Activated naive CD4-positive, alpha-beta T cell treated with anti-CD3 and anti-CD28 coated beads, Interleukin-2, amount 10 ng/mL, durations not matched to agents 7 days and 5 days (primary cell): Measurements from ENCODE around the gene SERTAD2.

Experiments
- CTCF ChIA-PET: fragments of 350-600 bp; sonication (Branson Sonifier 250); formaldehyde crosslinking; loops from one replicate; lab custom pipeline; 2021; ENCODE audit warnings: antibody characterized with exemption; lab: Charles Lee
- DNase-seq: peaks from one replicate; pipeline ENCODE4 v3.0.0-alpha.2; 2020
- H3K27ac Mint-ChIP-seq: one replicate; pipeline ENCODE4 v1.8.0; 2021; ENCODE audit warnings: mild to moderate bottlenecking, moderate library complexity, mixed read lengths
- H3K27me3 Mint-ChIP-seq: one replicate; pipeline ENCODE4 v1.8.0; 2021; ENCODE audit warnings: mild to moderate bottlenecking, mixed read lengths
- H3K36me3 Mint-ChIP-seq: one replicate; pipeline ENCODE4 v1.8.0; 2021; ENCODE audit warnings: mixed read lengths
- H3K4me1 Mint-ChIP-seq: one replicate; pipeline ENCODE4 v1.8.0; 2021; ENCODE audit warnings: mixed read lengths
- H3K4me3 Mint-ChIP-seq: one replicate; pipeline ENCODE4 v1.8.0; 2021; ENCODE audit warnings: mild to moderate bottlenecking, moderate library complexity, mixed read lengths
- H3K9me3 Mint-ChIP-seq: one replicate; pipeline ENCODE4 v1.8.0; 2021; ENCODE audit warnings: mixed read lengths

SERTAD2 gene

DNA sequence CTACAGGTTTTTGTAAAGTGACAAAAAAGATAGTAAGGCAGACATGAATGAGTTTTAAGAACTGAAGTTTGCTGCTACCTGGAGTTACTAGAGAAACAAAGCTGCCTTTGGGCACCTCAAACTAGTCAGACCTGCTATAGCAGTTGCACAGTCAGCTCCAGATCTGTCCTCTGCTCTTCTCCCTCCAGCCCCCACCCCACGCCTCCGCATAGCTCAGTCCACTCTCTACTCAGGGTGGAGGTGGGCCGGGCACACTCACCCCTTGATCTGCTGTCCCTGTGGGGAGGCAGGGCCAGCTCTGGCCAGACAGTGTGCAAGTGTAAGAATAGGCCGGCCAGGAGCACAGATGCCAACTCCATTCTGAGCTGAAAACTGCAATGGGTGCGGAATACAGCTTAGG is 4.1 kb downstream of the SERTAD2 start:
- no peaks in the 10 kb centered on the region for H3K36me3 Mint-ChIP-seq
- CTCF ChIA-PET = interaction anchor here (0.7 to 6.6 kb wide), 13 partner anchors 9 to 264 kb away, joined by 3 to 53 read pairs (median 3); no protein-coding TSS in a partner anchor
- H3K27me3 Mint-ChIP-seq = peaks cover 6% of the 10 kb centered on the region
- no peak overlapping the region for H3K4me3 Mint-ChIP-seq
- no peak overlapping the region for H3K27ac Mint-ChIP-seq
- DNase-seq = no peak
- peaks cover 63% of the 10 kb centered on the region for H3K4me1 Mint-ChIP-seq
- H3K9me3 Mint-ChIP-seq = no peaks in the 10 kb centered on the region

DNA sequence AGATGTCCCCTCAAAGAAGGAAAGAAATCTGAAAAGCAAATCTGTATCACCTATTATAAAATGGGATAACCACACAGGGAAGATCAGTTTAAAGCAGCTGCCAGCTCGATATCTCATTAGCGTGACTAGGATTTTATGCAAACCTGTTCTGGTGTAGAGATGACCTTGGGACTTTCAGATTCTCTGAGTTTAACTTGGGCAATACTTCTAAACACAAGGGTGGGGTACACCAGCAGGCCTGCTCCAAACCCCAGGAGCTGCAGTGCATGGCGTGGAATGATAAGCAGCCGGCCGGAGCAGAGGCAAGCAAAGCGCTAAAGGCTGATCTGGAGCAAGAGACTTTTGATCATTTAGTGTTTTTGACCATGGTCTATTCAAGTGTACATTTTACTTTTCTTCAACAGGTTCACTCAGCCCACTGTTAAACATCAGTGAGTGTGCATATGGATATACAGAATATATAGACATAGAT is 4.7 kb downstream of the SERTAD2 start:
- Mint-ChIP-seq H3K27me3 (no peaks in the 10 kb centered on the region), H3K4me3 (no peak overlapping the region), H3K9me3 (no peaks in the 10 kb centered on the region), H3K4me1 (peaks cover 67% of the 10 kb centered on the region), H3K27ac (no peak overlapping the region), H3K36me3 (no peaks in the 10 kb centered on the region)
- no peak for DNase-seq
- CTCF ChIA-PET = interaction anchor here (0.7 to 6.6 kb wide), 10 partner anchors 10 to 264 kb away, joined by 3 to 53 read pairs (median 3); no protein-coding TSS in a partner anchor

DNA sequence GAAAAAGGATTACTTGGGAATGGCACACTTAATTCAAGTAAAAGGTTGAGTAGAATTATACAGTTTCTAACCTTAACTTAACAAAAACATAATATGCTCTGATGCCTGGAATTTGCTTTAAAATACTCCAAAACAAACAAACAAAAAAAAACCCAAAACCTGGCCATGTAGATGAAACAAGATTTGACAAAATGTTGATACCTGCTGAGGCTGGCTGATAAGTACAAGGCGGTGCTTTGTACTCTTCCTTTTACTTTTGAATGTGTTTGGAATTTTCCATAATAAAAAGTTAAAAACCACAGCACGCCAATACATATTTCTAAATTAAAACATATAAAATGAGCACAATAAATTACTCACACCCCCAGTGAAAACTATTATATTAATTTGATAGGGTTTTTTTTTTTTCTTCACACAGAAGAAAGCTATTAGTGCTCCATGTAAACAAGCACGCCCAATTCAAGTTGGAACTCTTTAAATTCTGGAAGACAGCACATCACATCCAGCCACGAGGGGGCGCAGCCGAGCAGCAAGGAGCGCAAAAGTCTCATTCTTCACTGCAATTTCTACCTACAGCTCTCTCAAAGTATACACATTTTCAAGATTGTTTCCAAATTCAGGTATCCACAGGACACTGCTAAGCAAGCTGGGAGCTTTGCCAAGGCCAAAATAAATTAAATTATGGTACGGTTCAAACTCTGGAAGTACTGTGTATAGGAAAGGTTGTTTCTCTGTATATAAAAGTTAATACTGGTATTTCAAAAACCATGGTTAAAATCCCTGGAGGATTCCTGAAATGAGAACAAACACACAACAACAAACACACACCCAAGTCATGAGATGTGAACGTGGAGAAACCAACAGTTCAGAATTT is 7.5 kb downstream of the SERTAD2 start:
- Mint-ChIP-seq H3K27ac (peak overlapping the region; percentile 46), H3K9me3 (no peaks in the 10 kb centered on the region), H3K4me3 (no peak overlapping the region), H3K36me3 (peaks cover 3% of the 10 kb centered on the region), H3K4me1 (peaks cover 77% of the 10 kb centered on the region), H3K27me3 (no peaks in the 10 kb centered on the region)
- peak; percentile 90 for DNase-seq
- CTCF ChIA-PET = interaction anchor here (0.7 to 4.7 kb wide), 38 partner anchors 8 to 221 kb away, joined by 3 to 36 read pairs (median 5); partner anchors contain the start of genes AFTPH and SERTAD2

DNA sequence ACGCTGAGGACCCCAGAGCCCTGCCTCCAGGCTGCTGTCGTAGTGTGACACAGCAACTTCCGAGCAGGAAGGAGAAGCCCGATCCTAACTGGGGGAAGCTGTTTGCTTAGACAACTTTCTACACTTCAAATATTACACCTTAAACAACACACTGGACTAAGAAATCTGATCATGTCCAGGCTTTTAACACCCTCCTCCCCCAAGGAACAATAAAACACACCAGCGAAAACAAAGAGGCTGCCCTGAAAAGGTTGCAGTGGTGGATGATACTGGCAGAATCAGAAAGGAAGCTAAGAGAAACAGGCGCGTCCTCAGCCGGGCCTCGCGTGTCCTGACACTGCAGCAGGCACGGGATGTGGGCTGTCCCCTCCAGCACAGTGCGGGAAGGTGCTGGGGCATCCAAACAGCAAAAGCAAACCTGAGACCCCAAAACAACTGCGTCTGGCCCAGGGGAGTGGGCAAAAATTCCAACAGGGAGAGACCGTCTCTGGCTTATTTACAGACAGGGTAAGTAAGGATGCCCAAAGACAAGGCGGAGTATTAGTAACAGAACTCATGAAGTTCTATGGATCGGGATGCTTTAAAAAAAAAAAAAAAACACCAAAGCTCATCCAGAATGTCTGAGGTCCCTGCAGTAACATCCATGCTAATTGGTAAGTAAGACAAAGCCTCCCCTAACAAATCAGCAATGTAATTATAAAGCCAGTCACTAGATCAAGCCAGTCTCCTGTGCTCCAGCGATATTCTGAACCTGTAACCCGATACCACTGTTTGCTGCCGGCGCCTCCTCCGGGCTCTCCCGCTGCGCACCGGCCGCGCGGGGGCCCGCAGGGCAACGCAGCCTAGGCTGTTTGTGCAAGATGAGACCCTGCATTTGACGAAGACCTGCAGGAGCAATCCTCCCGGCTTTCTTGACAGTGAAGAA is 9.0 kb downstream of the SERTAD2 start:
- DNase-seq = peak; percentile 74
- peak overlapping the region; percentile 92 for H3K27ac Mint-ChIP-seq
- H3K4me3 Mint-ChIP-seq = peak overlapping the region; percentile 77
- H3K4me1 Mint-ChIP-seq = peaks cover 73% of the 10 kb centered on the region
- CTCF ChIA-PET = interaction anchor here (0.6 to 4.7 kb wide), 13 partner anchors 10 to 344 kb away, joined by 3 to 36 read pairs (median 10); partner anchors contain the start of genes AFTPH, SERTAD2 and SLC1A4
- H3K36me3 Mint-ChIP-seq = peaks cover 7% of the 10 kb centered on the region
- H3K9me3 Mint-ChIP-seq = no peaks in the 10 kb centered on the region
- H3K27me3 Mint-ChIP-seq = no peaks in the 10 kb centered on the region

DNA sequence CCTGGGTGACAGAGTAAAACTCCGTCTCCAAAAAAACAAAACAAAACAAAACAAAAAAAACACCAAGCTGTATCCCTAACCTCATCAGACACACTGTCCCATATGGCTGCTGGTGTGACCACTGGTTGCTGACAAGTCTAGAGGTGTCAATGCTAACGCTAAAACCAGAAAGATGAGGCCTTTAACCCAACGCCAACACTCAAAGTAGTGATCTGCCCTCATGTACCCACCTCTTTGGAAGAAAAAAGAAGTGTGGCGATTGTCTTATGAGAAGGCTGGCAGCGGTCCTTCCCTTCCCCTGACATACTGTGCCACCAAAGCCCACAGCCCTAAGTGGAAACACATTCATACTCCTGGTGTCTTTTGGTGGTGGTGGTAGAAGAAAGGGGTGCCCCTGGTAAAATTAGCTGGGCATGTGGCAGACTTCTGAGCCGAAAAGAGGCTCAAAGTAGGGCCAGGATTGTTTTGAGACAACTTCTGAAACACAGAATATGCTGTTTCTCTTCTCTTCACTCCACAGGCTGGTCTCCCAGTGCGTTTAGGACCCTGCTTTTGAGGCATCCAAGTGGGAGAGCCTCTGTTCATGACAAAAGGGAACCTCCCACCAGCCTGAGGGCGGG is 9.8 kb downstream of the SERTAD2 start:
- CTCF ChIA-PET = interaction anchor here (0.6 to 4.7 kb wide), 9 partner anchors 11 to 345 kb away, joined by 3 to 36 read pairs (median 10); partner anchors contain the start of genes AFTPH, SERTAD2 and SLC1A4
- peaks cover 7% of the 10 kb centered on the region for H3K36me3 Mint-ChIP-seq
- no peak for DNase-seq
- peak overlapping the region; percentile 92 for H3K27ac Mint-ChIP-seq
- peak overlapping the region; percentile 77 for H3K4me3 Mint-ChIP-seq
- no peaks in the 10 kb centered on the region for H3K9me3 Mint-ChIP-seq
- no peaks in the 10 kb centered on the region for H3K27me3 Mint-ChIP-seq
- peaks cover 71% of the 10 kb centered on the region for H3K4me1 Mint-ChIP-seq

DNA sequence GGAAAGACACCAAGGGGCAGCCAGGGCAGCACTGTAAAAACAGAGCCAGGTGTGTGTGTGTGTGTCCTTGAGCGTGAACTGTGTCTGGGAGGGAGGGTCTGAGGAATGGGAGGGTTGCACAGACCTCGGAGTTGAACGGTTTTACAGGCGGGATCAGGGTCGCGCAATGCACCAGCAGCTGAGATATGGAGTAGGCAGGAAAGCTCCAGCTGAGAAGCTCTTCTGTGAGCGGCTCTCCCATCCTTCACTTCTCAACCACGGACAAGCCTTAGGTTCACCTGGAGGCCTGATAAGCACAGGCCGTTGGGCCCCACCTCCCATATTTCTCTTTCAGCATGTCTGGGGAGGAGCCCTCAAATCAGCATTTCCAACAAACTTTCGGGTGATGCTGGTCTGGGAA is 12.1 kb downstream of the SERTAD2 start:
- H3K27me3 Mint-ChIP-seq = no peaks in the 10 kb centered on the region
- CTCF ChIA-PET = no interaction called here

DNA sequence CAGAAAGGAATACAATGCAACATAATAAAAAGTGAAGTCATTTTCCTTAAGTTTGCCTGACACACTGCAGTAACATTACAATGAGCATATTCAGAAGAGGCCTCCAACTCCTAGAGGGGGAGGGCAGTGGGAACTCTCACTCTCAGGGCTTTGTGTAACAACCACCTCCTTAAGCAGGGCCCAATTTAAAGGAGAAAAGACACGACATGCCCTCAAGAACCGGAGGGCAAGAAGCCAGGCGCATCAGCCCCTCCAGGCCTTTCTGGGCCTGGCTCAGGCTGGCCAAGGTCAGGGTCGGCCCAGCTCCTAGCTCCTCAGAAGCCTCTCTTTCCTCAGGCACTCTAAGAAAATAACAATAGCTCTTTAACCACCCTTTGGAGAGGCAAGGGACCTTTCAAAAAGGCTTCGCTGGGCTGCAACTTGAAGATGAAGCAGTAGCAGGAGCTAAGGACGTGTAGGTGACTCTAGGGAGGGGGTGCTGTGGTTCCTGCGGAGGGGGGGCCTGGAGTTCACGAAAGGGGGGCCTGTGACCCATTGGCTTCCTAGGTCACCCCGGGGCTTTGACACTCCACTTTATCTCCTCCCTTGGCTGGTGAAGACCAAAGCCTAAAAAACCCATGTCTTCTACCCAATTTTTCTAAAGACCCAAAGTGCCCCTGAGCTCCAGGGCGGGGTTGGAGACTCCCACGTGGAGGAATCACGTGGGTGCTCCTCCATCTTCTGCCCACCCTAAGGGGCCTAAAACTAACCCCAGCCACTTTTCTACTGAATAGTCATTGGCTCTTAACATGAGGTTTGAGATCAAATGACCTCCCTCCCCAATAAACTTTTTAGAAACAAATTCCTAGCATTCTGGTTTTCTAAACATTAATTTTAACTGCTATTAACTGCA is 13.3 kb downstream of the SERTAD2 start:
- no peak for DNase-seq
- Mint-ChIP-seq H3K4me1 (peaks cover 86% of the 10 kb centered on the region), H3K36me3 (peaks cover 20% of the 10 kb centered on the region), H3K9me3 (no peaks in the 10 kb centered on the region), H3K27ac (no peak overlapping the region), H3K27me3 (no peaks in the 10 kb centered on the region), H3K4me3 (no peak overlapping the region)
- CTCF ChIA-PET = interaction anchor here (0.8 to 1.4 kb wide), 3 partner anchors 13 to 227 kb away, joined by 3 read pairs; partner anchors contain the start of gene SERTAD2

More for the DNA sequence above, 12.1 kb downstream of the SERTAD2 start:
- H3K27ac Mint-ChIP-seq = no peak overlapping the region
- no peak for DNase-seq
- H3K9me3 Mint-ChIP-seq = no peaks in the 10 kb centered on the region
- peaks cover 9% of the 10 kb centered on the region for H3K36me3 Mint-ChIP-seq
- peaks cover 86% of the 10 kb centered on the region for H3K4me1 Mint-ChIP-seq
- H3K4me3 Mint-ChIP-seq = no peak overlapping the region

DNA sequence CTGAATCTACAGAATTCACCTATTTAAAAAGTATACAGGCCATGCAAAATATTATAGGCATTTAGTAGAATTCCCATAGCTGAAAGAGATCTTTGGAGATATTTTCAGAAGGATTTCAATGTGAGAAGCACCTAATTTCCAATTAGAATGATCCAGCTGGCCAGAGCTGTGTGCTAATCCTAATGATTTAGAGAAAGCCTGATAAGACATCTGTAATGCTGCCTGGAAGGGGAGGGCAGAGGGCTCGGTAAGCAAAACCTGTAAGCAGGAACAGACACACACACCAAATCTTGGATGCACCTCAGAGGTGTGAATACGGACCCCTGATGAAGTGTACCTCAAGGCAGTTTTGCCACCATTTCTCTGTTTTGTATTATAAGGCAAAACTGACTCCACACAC is 14.0 kb downstream of the SERTAD2 start:
- CTCF ChIA-PET = interaction anchor here (1.4 kb wide), 2 partner anchors 14 kb away, joined by 3 read pairs; partner anchors contain the start of gene SERTAD2
- H3K4me3 Mint-ChIP-seq = no peak overlapping the region
- DNase-seq = no peak
- H3K4me1 Mint-ChIP-seq = peaks cover 79% of the 10 kb centered on the region
- no peaks in the 10 kb centered on the region for H3K9me3 Mint-ChIP-seq
- H3K36me3 Mint-ChIP-seq = peaks cover 20% of the 10 kb centered on the region
- H3K27me3 Mint-ChIP-seq = no peaks in the 10 kb centered on the region
- no peak overlapping the region for H3K27ac Mint-ChIP-seq

DNA sequence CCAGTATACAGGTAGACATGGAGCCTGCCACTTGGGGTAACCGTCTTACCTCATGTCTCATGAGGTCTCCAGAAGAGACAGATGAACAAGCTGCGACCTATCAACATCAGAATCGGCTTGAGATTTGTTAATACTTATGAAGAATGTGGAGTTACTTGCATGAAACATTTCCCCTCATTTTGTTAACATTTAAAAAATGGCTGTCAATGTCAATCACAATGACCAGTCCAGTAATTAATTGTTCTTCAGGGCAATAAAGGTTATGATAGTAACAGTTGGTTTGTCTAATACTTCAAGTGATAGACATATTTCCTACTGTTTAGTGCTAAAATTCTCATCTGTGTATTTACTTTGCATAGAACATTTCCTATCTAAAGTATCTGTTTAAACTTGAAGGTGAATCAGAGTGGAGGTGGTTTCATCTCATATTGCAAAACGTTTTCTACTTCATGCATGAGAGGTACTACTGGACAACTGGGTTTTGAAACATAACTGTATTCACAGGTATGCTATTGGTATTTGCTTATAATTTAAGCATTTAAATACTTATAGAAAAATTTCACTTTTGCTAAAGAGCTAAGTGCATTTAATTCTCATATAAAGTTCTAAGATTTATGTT is 15.1 kb downstream of the SERTAD2 start:
- Mint-ChIP-seq H3K9me3 (no peaks in the 10 kb centered on the region), H3K27me3 (no peaks in the 10 kb centered on the region), H3K4me3 (no peak overlapping the region), H3K4me1 (peaks cover 69% of the 10 kb centered on the region), H3K36me3 (peaks cover 28% of the 10 kb centered on the region), H3K27ac (no peak overlapping the region)
- CTCF ChIA-PET = interaction anchor here (1.3 to 1.5 kb wide), 3 partner anchors 11 to 24 kb away, joined by 3 read pairs; no protein-coding TSS in a partner anchor
- DNase-seq = no peak

DNA sequence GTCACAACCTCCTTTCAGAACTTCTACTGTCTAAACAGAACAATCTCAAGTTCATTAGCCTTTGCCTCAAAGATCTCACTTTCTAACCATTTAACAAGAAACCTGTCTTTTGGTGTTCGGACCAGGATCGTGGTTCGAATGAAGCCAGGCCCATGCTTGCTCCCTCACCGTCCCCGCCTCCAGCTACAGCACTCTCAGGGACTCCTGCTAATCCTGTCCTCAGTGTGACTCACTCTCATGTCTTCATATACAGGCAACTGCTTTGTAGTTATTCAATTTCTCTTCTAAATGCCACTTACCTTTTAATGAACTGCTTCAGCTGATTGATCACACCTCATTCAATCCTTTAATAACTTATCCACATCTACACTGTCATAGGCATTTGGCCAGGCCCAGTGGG is 15.8 kb downstream of the SERTAD2 start:
- peak overlapping the region; percentile 89 for H3K27ac Mint-ChIP-seq
- CTCF ChIA-PET = interaction anchor here (0.8 to 1.5 kb wide), 3 partner anchors 11 to 218 kb away, joined by 3 read pairs; no protein-coding TSS in a partner anchor
- DNase-seq = no peak
- H3K4me1 Mint-ChIP-seq = peaks cover 62% of the 10 kb centered on the region
- H3K4me3 Mint-ChIP-seq = no peak overlapping the region
- no peaks in the 10 kb centered on the region for H3K9me3 Mint-ChIP-seq
- H3K27me3 Mint-ChIP-seq = no peaks in the 10 kb centered on the region
- H3K36me3 Mint-ChIP-seq = peaks cover 28% of the 10 kb centered on the region

DNA sequence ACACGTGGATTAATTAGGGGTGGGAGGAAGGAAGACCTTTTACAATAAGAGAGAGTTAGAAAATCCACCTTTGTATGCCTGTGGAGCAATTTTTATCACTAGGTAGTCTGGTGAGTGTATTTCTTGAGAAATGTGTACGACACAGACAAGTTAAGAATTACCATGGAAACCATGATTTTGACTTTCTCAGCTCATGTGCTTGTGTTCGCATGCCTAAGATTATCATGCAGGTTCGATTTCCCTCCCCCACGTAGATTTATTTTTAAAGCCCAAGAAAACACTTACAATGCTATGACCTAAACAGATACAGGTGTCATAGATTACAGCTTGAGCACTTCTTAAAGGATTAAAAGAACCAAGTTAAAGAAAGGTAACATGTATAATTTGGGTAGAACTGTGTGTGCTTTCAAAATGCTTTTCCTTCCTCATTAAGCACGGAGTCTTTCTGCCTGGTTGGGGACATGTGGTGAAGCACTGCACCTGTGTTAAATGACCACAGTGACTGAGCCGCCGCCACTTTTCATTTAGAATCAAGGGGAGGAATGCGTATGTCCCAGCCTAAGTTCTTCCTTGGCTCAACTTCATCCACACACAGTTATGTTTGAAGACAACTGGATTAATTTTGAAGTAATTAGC is 16.6 kb downstream of the SERTAD2 start:
- no peaks in the 10 kb centered on the region for H3K9me3 Mint-ChIP-seq
- H3K4me1 Mint-ChIP-seq = peaks cover 55% of the 10 kb centered on the region
- CTCF ChIA-PET = interaction anchor here (0.6 to 1.3 kb wide), 8 partner anchors 9 to 394 kb away, joined by 3 to 6 read pairs (median 3); no protein-coding TSS in a partner anchor
- peak overlapping the region; percentile 89 for H3K27ac Mint-ChIP-seq
- no peak for DNase-seq
- no peaks in the 10 kb centered on the region for H3K27me3 Mint-ChIP-seq
- no peak overlapping the region for H3K4me3 Mint-ChIP-seq
- H3K36me3 Mint-ChIP-seq = peaks cover 28% of the 10 kb centered on the region
